SK-N-DZ (cell line): ENCODE data around the gene BUD23.
"Not testable (repeated sequence)": the region's sequence is repeated elsewhere in the genome, so short reads cannot be mapped to it uniquely, and the experiment has no call there.

Source experiments
- DNase-seq: peaks from one replicate; pipeline ENCODE4 v3.0.0-alpha.2; 2015; ENCODE audit warnings: low spot score

Gene BUD23

DNA sequence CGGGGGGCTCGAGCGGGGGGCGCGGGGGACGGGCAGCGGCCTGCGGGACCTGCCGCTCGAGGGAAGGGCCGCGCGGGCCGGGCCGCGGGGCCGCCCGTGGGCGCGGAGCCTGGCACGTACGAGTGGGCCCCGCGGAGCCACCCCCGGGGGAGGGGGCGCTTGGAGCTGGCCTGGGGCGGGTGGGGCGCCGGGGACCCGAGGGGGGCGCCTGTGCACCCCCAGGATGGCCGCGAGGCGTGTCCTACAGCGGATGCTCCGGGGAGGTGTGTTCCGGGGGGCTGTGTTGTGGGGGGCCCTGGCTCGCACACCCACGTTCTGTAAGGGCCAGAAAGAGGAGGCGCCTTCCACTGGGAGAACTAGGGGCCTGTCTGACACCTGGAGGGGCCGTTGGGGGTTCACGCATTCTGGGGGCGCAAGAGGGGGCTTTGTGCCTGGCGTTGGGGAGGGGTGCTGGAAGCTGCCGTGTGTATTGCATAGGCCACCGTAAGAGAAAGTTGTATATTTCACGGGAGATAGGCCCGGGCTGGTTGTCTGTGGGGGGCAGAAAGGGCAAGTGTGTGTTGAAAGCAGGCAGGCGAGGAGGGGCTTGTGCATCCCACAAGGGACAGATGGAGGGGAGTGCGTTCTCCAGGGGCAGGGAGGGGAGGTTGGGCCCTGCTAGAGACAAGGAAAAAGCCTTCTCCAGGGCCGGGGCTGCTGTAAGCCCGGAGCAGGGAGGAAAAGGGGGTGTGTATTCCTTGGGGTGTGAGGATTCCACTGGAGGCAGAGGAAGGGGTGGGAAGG is 15.1 kb upstream of the BUD23 start:
- peak; percentile 50 for DNase-seq

GRCh38 chr7:73668886-73669230 is 14.5 kb upstream of the BUD23 start:
- no peak for DNase-seq

- no peak for DNase-seq
Observed at GRCh38 chr7:73669288-73669701, 14.1 kb upstream of the BUD23 start.

- DNase-seq: no peak
Observed at GRCh38 chr7:73669858-73670385, 13.5 kb upstream of the BUD23 start.

DNA sequence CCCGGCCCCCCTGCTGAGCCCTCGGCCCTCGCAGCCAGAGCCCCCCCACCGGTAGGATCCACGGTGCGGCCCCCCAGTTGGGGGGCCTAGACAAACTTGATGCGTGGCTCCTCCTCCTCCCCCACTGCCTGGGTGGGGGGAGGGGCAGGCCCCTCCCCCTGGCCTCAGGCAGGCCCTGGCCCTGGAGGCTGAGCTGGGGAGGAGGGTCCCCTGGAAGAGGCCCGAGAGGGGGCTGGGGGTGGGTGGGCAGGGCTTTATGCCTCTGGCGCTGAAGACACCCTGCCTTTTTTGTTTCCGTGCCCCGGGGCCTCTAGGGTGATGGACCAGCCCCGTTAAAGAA is 12.1 kb upstream of the BUD23 start:
- DNase-seq: no peak

DNA sequence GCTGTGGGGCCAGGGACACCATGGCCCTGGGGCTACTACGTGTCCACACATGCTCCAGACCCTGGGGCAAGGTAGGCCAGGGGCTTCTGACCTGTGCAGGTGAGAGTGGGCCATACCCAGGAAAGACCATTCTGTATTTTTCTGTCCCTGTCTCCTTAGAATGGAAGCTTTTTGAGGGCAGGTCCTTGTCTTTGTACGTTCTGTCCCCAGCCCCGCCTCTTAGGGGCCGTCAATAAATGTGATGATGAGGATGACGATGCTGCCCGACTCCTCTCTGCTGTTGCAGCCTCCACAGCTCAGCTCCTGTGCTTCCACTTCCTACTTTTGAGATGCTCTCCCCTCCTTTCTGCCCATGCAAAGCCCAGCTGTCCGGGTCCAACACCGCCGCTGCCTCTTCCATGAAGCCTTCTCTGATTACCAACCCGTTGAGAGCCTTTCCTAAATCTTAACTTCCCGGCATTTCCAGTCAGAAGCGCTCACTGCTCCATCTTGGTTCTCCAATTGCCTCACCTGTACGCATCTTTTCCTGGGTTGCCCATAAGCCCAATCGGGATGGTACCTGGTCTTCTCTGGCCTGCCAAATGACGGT is 11.4 kb upstream of the BUD23 start:
- no peak for DNase-seq

DNA sequence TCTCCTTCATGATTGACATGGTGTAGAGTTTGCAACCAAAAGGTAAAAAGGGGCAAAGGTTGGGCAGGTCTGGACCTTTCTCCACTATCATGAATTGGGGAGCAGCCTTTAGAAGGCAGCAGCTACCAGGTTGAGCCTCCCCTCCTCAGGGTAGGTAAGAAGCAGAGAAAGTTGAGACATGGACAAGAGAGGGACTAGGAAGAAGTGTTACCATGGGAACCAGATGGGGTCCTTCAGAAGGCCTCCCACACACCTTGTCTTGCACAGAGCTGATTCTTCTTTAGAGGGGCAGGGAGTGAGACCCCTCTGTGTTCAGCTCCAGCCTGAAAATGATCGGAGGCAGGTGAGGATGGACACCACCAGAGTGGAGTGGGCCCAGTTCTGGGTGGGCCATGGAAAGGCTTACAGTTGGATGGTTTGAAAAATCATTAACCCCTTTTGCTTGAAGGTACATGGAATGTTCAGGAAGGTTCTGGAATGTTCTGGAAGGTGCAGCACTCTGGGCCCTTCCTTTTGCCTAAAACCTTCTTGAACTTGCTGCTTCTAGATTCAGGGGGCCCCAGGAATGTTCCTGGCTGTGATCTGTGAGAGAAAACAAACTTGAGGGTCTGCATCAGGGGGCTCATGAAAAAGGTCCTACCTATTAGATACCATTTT is 8.8 kb upstream of the BUD23 start:
- no peak for DNase-seq

GRCh38 chr7:73676062-73676461 is 7.3 kb upstream of the BUD23 start:
- DNase-seq: not testable (repeated sequence)

GRCh38 chr7:73678862-73679261 is 4.5 kb upstream of the BUD23 start:
- DNase-seq: no peak

DNA sequence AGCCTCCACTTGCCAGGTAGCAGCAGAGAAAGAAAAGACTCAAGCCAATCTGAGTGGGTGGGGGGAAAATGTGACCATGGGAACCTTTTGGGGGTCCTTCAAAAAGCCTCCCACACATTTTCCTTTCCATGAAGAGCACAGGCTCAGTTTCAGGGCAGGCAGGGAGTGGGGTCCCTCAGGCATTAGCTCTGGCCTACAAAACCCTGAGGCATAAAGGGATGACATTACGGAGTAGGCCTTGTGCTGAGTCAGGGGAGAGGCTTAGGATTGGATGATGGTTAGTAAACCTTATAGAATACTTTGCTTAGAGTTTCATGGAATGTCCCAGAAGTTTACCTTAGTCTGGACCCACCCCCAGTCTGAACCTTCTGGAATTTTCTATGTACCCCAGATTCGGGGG is 3.7 kb upstream of the BUD23 start:
- DNase-seq: no peak

GRCh38 chr7:73680501-73680900 is 2.9 kb upstream of the BUD23 start:
- DNase-seq: no peak

DNA sequence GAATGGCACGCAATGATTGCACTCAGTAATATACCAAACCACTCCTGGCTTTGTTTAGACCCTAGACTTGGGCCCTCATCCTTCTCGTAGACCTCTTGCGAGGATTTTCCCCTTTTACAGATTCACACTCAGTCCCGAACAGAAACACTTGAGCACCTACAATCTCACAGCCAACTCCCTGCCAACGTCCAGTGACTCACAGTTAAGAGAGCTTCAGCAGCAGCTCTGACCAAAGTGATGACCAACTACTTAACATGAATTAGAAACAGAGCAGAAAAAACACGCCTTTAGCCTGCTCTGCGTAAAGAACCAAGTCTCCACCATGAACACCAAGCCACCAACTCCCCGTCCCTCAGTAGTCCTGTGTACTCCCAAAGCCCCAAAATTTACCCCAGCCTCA is 2.4 kb upstream of the BUD23 start:
- DNase-seq: no peak

- no peak for DNase-seq
Observed at GRCh38 chr7:73682745-73683055, 697 bp upstream of the BUD23 start.

DNA sequence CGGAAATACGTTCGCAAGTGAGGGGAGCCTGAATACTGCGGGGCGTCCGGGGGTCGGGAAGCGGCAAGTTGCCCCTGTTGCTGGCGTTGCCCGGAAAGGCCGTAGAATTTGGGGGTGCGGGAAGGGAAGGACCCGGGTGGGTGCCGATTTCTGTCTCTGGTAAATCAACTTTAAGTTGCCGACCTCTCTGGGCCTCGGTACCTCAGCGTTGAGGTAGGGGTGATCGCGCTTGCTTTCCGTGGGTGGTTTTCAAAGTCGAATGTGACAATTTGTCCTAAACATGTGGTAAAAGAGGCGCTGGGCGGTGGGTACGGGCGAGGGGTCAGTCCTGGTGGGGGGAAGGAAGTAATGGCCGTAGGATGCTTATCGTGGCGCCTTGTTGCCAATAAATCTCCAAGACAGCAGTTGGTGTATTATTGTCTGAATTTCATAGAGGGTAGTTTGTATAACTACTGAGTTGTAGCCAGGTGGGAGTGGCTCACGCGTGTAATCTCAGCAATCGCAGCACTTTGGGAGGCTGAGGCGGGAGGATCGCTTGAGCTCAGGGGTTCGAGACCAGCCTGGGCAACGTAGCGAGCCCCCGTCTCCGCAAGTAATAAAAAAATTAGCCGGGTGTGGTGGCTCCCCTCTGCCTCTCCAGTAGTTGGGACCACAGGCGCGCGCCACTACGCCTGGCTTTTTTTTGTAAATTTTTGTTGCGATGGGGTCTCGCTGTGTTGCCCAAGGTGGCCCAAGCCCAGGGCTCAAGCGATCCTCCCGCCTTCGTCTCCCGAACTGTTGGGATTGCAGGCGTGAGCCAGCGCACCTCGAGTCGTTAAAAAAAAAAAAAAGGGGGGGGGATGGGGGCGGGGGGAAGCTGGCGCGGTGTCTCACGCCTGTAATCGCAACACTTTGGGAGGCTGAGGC is 644 bp downstream of the BUD23 start:
- DNase-seq: no peak

DNA sequence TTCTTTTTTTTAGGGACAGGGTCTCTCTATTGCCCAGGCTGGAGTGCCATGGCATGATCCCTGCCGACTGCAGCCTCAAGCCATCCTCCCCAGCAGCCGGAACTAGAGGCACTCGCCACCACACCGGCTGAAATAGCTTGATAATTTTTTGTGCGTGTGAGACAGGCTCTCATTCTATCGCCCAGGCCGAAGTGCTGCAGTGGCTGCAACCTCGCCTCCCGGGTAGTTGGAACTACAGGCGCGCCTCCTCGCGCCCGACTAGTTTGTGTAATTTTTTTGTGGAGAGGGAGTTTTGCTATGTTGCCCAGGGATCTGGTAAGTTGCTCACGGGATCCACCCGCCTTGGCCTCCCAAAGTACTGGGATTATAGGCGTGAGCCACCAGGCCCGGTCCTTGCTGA is 1.9 kb downstream of the BUD23 start:
- no peak for DNase-seq

GRCh38 chr7:73688288-73688687 is 4.9 kb downstream of the BUD23 start:
- DNase-seq: no peak

DNA sequence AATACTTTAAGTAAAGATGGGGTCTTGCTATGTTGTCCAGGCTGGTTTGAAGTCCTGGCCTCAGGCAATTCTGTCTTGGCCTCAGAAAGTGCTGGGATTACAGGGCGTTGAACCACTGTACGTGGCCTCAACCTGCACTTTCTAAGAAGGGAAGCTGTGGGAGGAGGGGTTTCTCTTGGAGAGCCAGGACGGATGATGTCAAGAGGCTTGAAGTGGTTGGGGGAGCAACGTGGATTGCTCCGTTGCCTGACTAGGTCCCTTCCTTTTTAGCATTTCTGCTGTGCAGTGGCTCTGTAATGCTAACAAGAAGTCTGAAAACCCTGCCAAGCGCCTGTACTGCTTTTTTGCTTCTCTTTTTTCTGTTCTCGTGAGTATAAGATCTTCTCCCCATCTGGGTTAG is 7.2 kb downstream of the BUD23 start:
- DNase-seq: no peak

GRCh38 chr7:73696372-73696771 is 13.0 kb downstream of the BUD23 start:
- DNase-seq: no peak

GRCh38 chr7:73698410-73698809 is 15.0 kb downstream of the BUD23 start:
- no peak for DNase-seq

DNA sequence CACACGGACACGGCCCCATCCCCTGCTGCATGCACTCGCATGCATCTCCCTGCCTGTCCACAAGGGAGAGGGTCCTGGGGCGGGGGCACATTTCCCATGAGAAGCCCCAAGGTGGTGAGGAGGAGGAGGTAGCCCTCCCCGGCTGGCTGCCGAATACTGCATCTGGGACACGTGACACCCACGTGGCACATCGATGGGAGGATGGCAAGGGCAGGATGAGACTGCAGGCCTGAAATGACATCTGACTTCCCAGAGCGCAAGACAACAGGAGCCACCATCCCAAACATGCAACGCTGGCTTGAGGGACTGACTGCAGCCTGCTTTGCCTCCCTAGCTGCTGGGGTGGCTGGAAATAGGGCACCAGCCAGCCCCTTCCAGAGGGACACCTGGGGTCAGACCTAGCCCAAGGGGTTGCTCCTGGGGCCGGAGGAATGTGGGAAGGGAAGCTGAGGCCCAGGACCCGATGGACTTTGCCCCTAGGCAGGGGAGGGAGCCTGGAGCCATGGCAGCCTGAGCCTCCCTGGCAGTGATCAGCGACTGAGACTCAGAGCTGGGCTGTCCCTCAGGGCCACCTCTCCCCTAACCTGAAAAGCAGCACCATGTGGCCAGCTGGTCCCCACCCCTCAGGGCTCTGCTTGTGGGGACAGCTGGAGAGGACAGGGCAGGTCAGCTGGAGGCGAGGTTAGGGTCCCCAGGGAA is 16.1 kb downstream of the BUD23 start:
- DNase-seq: no peak

GRCh38 chr7:73700069-73700423 is 16.6 kb downstream of the BUD23 start:
- no peak for DNase-seq
